Fibroblast of pulmonary artery (primary cell): ENCODE data around the gene AFF4.

Experiments
- DNase-seq: peaks from one replicate; pipeline ENCODE4 v3.0.0-alpha.2; 2010; ENCODE audit warnings: low read depth
- H3K4me3 ChIP-seq: replicated peaks from 2 replicates; pipeline ENCODE4 v1.5.1; 2011; ENCODE audit warnings: low read depth, mild to moderate bottlenecking, control low read depth, low read length, moderate library complexity
- CTCF ChIP-seq: IDR thresholded peaks from 2 replicates; pipeline ENCODE4 v1.5.1; 2011; ENCODE audit warnings: mild to moderate bottlenecking, control low read depth, low read length, inconsistent platforms; ENCODE audit errors: missing control alignments

Gene AFF4

DNA sequence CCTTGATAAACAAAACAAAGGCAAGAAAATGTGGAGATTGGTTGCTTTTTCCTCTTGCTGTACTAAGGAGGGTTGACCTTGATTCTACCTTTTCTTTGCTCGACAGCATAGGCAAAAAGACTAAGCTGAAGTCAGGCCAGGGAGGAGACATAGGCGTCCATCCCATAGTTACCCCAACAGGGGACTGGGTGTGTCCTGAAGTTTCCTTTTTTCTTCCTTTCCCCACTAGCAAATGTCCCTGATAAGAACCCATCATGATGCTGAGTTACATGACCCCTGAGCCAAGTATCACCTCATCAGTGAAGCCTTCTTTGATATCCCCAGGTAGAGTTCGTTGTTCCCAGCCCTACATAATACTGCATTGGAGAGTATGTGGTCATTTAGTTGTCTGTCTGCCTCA lies 123.1 kb downstream of the AFF4 start:
- no peak overlapping the region for H3K4me3 ChIP-seq
- TF ChIP-seq CTCF = no peak
- DNase-seq = no peak

GRCh38 chr5:132839426-132840301 lies 123.8 kb downstream of the AFF4 start:
- DNase-seq = peak; percentile 86
- no peak overlapping the region for H3K4me3 ChIP-seq

GRCh38 chr5:132838516-132839282 lies 124.7 kb downstream of the AFF4 start:
- no peak for TF ChIP-seq CTCF
- H3K4me3 ChIP-seq = no peak overlapping the region
- DNase-seq = no peak

More at GRCh38 chr5:132839426-132840301, 123.8 kb downstream of the AFF4 start:
- no peak for TF ChIP-seq CTCF

- TF ChIP-seq CTCF = no peak
- no peak overlapping the region for H3K4me3 ChIP-seq
- DNase-seq = no peak
These were observed 125.6 kb downstream of the AFF4 start for GRCh38 chr5:132837868-132838267.

DNA sequence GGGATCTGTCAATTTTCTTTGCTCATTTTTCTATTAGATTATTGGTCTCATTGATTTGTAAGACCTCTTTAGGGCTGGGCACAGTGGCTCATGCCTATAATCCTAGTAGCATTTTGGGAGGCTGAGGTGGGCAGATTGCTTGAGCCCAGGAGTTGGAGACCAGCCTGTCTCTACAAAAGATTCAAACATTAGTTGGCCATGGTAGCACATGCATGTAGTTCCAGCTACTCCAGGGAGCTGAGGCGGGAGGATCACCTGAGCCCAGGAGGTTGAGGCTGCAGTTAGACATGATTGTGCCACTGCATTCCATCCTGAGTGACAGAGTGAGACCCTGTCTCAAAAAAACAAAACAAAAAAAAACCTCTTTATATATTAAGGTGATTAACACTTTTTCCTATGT lies 126.6 kb downstream of the AFF4 start:
- TF ChIP-seq CTCF = no peak
- DNase-seq = no peak
- H3K4me3 ChIP-seq = no peak overlapping the region

DNA sequence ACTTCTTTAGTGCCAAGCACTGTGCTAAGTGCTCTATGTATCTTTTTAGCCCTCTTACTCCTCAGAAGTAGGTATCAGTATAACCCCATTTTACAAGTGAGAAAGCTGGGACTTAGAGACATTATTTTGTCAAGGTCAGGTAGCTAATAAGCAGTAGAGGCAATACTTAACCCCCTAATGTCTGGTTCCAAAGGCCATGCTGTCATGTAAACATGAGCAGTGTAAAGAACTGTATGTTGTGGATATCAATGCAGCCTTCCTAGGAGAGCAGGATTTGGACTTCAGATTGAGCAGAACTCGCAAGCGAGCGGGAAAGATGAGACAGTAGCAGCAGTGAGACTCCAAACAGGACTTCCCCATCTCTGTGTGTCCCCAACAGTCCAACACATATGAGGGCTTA lies 129.4 kb downstream of the AFF4 start:
- no peak for DNase-seq
- no peak overlapping the region for H3K4me3 ChIP-seq
- TF ChIP-seq CTCF = no peak
